HepG2 (cell line): ENCODE results near the gene CLEC16A. TPM values are rescaled to one million over a fixed set of nuclear protein-coding genes. Genes with fewer than 3 reads are reported as not detected.

Source experiments
- CEBPB ChIP-seq: IDR thresholded peaks from 2 replicates; pipeline ENCODE4 v1.6.1; 2011; ENCODE audit warnings: low read depth, low read length, improper control_type of control experiment, borderline replicate concordance
- ERF ChIP-seq: IDR thresholded peaks from 2 replicates; pipeline ENCODE4 v1.6.1; 2018; ENCODE audit warnings: missing biosample characterization, missing genetic modification reagents
- FOXA3 ChIP-seq: IDR thresholded peaks from 2 replicates; pipeline ENCODE4 v1.6.1; 2016; ENCODE audit warnings: missing genetic modification reagents, missing compliant biosample characterization
- GATAD2A ChIP-seq: IDR thresholded peaks from 2 replicates; pipeline ENCODE4 v1.6.1; 2016
- SSRP1 ChIP-seq: IDR thresholded peaks from 2 replicates; pipeline ENCODE4 v1.6.1; 2016; ENCODE audit warnings: control low read depth
- TEAD2 ChIP-seq: sonication (generic); formaldehyde crosslinking; IDR thresholded peaks from 2 replicates; pipeline ENCODE4 v1.9.0; 2021; ENCODE audit warnings: missing genetic modification reagents
- ZMAT3 ChIP-seq: sonication (generic); formaldehyde crosslinking; conservative IDR thresholded peaks from 2 replicates; pipeline ENCODE4 v1.7.0; 2021; ENCODE audit warnings: missing genetic modification reagents
- ZNF7 ChIP-seq: IDR thresholded peaks from 2 replicates; pipeline ENCODE4 v1.6.1; 2016; ENCODE audit warnings: missing biosample characterization, missing genetic modification reagents
- ZNF782 ChIP-seq: sonication (generic); formaldehyde crosslinking; IDR thresholded peaks from 2 replicates; pipeline ENCODE4 v1.4.0; 2020; ENCODE audit warnings: missing genetic modification reagents, mild to moderate bottlenecking, borderline replicate concordance
- polyA plus RNA-seq, 8 experiments: library from polyadenylated mRNA; depleted of rRNA in 3 of 8; stranded (reverse) in 7 of 8; unstranded in 1 of 8; fragments of >200 nt; fragmentation: Illumina TruSeq in 4 of 8; extraction: Trizol in 4 of 8; gene quantifications; 2 replicates each; pipeline versions ENCODE4 v1.2.1 to v1.2.3, GENCODE V29; 2011 to 2016; ENCODE audit warnings: low read depth in 4 of 8, missing spikeins in 1 of 8, mixed read lengths in 1 of 8; ENCODE audit not compliant: insufficient read depth in 1 of 8
- total RNA-seq, 5 experiments: library from RNA; depleted of rRNA; stranded (reverse); fragments of >200 nt; fragmentation: Illumina TruSeq; extraction: Trizol; gene quantifications; 2 replicates each; pipeline ENCODE4 v1.2.3, GENCODE V29; 2016; ENCODE audit warnings: low read depth in 1 of 5
- TF ChIP-seq, protein P1 (sequence below): sonication (generic); formaldehyde crosslinking; IDR thresholded peaks from 2 replicates; pipeline ENCODE4 v1.4.0; 2020; ENCODE audit warnings: missing genetic modification reagents
- TF ChIP-seq, protein P2 (sequence below): sonication (generic); formaldehyde crosslinking; IDR thresholded peaks from 2 replicates; pipeline ENCODE4 v1.4.0; 2020; ENCODE audit warnings: mild to moderate bottlenecking, missing genetic modification reagents
- TF ChIP-seq, protein P3 (sequence below): sonication (generic); formaldehyde crosslinking; IDR thresholded peaks from 2 replicates; pipeline ENCODE4 v1.8.0; 2022; ENCODE audit warnings: low read depth, missing genetic modification reagents
- TF ChIP-seq, protein P4 (sequence below): sonication (generic); formaldehyde crosslinking; IDR thresholded peaks from 2 replicates; pipeline ENCODE4 v1.4.0; 2020; ENCODE audit warnings: missing genetic modification reagents, mild to moderate bottlenecking, borderline replicate concordance

CLEC16A gene
- total and polyA plus RNA-seq, 2 of the 13 experiments (the other 11 are each of a cell fraction or from before 2014, with no cell fraction given), result 8.5 to 10.3 TPM

DNA sequence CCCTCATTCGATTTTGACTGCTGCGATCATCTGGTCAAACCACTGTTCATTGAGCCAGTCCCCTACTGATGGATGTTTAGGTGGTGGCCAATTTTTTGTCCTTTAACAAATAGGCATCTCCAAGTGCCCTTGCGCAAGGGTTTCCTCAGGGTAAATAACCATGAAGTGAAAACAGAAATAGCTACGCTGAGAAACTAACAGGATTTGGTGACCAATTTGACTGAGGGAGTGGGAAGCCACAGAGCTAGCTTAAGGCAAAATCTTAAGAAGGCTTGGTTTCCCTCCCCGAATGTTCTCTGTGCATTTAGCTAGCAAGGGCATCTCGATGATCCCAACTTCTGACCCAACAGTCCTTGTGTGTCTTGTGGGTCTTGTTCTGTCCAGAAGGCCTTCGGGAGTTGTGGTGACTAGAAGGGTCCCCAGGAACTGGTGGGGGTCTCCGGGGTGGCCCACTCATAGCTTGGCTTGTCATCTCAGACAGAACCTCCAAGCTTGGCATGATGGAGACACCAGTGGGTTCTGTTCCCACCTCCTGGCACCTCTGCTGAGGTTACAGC is 194.5 kb downstream of the CLEC16A start (continued):
- TF ChIP-seq, protein P1, sequence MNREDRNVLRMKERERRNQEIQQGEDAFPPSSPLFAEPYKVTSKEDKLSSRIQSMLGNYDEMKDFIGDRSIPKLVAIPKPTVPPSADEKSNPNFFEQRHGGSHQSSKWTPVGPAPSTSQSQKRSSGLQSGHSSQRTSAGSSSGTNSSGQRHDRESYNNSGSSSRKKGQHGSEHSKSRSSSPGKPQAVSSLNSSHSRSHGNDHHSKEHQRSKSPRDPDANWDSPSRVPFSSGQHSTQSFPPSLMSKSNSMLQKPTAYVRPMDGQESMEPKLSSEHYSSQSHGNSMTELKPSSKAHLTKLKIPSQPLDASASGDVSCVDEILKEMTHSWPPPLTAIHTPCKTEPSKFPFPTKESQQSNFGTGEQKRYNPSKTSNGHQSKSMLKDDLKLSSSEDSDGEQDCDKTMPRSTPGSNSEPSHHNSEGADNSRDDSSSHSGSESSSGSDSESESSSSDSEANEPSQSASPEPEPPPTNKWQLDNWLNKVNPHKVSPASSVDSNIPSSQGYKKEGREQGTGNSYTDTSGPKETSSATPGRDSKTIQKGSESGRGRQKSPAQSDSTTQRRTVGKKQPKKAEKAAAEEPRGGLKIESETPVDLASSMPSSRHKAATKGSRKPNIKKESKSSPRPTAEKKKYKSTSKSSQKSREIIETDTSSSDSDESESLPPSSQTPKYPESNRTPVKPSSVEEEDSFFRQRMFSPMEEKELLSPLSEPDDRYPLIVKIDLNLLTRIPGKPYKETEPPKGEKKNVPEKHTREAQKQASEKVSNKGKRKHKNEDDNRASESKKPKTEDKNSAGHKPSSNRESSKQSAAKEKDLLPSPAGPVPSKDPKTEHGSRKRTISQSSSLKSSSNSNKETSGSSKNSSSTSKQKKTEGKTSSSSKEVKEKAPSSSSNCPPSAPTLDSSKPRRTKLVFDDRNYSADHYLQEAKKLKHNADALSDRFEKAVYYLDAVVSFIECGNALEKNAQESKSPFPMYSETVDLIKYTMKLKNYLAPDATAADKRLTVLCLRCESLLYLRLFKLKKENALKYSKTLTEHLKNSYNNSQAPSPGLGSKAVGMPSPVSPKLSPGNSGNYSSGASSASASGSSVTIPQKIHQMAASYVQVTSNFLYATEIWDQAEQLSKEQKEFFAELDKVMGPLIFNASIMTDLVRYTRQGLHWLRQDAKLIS (CRISPR knock-in tag), result no peak
- 0 out of 2 replicates have a peak, but pooled peaks have one; percentile 61 for TF ChIP-seq FOXA3 (CRISPR knock-in tag)
- TF ChIP-seq, protein P2, sequence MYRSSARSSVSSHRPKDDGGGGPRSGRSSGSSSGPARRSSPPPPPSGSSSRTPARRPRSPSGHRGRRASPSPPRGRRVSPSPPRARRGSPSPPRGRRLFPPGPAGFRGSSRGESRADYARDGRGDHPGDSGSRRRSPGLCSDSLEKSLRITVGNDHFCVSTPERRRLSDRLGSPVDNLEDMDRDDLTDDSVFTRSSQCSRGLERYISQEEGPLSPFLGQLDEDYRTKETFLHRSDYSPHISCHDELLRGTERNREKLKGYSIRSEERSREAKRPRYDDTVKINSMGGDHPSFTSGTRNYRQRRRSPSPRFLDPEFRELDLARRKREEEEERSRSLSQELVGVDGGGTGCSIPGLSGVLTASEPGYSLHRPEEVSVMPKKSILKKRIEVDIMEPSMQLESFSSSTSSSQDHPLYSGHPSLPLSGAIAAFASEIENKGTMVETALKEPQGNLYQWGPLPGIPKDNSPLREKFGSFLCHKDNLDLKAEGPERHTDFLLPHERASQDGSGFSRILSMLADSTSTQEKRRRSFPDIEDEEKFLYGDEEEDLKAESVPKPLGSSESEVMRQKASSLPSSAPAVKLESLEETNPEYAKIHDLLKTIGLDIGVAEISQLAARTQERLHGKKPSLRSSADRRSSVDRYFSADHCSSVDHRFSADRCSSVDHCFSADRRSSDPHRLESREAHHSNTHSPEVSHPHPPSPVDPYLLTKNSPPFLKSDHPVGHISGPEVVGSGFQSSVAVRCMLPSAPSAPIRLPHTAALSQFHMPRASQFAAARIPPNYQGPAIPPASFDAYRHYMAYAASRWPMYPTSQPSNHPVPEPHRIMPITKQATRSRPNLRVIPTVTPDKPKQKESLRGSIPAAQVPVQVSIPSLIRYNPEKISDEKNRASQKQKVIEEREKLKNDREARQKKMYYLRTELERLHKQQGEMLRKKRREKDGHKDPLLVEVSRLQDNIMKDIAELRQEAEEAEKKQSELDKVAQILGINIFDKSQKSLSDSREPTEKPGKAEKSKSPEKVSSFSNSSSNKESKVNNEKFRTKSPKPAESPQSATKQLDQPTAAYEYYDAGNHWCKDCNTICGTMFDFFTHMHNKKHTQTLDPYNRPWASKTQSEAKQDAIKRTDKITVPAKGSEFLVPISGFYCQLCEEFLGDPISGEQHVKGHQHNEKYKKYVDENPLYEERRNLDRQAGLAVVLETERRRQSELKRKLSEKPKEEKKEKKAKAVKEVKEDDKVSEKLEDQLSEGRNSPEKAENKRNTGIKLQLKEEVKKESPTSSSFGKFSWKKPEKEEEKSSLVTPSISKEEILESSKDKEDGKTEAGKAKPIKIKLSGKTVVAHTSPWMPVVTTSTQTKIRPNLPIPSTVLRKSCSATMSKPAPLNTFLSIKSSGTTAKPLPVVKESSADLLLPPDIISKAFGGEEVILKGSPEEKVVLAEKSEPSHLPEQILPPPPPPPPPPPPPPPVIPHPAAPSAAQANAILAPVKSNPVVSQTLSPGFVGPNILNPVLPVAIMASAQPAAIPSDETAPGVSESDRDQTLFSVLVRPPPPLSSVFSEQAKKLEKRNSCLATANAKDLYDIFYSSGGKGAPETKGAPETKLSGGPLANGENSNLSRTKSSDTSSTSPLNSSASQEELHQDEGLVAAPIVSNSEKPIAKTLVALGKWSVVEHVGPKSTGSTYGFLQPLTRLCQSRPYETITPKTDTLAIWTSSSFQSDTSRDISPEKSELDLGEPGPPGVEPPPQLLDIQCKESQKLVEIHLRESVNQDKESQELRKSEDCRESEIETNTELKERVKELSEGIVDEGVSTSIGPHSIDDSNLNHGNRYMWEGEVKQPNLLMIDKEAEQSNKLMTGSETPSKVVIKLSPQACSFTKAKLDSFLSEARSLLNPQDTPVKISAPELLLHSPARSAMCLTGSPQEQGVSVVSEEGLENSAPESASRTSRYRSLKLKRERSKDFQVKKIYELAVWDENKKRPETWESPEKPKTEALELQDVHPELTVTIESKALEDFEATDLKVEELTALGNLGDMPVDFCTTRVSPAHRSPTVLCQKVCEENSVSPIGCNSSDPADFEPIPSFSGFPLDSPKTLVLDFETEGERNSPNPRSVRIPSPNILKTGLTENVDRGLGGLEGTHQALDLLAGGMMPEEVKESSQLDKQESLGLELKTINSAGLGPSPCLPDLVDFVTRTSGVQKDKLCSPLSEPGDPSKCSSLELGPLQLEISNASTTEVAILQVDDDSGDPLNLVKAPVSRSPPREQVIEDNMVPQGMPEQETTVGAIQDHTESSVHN (CRISPR knock-in tag), result no peak
- TF ChIP-seq, protein P3, sequence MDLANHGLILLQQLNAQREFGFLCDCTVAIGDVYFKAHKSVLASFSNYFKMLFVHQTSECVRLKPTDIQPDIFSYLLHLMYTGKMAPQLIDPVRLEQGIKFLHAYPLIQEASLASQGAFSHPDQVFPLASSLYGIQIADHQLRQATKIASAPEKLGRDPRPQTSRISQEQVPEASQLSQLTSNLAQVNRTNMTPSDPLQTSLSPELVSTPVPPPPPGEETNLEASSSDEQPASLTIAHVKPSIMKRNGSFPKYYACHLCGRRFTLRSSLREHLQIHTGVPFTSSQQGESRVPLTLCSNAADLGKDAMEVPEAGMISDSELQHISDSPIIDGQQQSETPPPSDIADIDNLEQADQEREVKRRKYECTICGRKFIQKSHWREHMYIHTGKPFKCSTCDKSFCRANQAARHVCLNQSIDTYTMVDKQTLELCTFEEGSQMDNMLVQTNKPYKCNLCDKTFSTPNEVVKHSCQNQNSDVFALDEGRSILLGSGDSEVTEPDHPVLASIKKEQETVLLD (CRISPR knock-in tag), result no peak
- no peak for TF ChIP-seq GATAD2A
- peak; percentile 85; the same call in 1 of the 2 replicates for TF ChIP-seq SSRP1
- no peak for TF ChIP-seq ERF (CRISPR knock-in tag)
- no peak for TF ChIP-seq ZMAT3 (CRISPR knock-in tag)
- TF ChIP-seq CEBPB, result peak; percentile 90
- TF ChIP-seq ZNF782 (CRISPR knock-in tag), result no peak
- TF ChIP-seq, protein P4, sequence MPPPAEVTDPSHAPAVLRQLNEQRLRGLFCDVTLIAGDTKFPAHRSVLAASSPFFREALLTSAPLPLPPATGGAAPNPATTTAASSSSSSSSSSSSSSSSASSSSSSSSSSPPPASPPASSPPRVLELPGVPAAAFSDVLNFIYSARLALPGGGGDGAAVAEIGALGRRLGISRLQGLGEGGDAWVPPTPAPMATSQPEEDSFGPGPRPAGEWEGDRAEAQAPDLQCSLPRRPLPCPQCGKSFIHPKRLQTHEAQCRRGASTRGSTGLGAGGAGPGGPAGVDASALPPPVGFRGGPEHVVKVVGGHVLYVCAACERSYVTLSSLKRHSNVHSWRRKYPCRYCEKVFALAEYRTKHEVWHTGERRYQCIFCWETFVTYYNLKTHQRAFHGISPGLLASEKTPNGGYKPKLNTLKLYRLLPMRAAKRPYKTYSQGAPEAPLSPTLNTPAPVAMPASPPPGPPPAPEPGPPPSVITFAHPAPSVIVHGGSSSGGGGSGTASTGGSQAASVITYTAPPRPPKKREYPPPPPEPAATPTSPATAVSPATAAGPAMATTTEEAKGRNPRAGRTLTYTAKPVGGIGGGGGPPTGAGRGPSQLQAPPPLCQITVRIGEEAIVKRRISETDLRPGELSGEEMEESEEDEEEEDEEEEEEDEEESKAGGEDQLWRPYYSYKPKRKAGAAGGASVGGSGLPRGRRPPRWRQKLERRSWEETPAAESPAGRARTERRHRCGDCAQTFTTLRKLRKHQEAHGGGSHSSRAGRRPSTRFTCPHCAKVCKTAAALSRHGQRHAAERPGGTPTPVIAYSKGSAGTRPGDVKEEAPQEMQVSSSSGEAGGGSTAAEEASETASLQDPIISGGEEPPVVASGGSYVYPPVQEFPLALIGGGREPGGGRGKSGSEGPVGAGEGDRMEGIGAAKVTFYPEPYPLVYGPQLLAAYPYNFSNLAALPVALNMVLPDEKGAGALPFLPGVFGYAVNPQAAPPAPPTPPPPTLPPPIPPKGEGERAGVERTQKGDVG (CRISPR knock-in tag), result 0 out of 2 replicates have a peak, but pooled peaks have one; percentile 15
- no peak for TF ChIP-seq ZNF7
- no peak for TF ChIP-seq TEAD2 (CRISPR knock-in tag)
